OCI-M2 (cell line): ENCODE measurements around the gene PSKH1.

Source experiments
- DNase-seq: peaks from one replicate; lab custom pipeline; 2025; ENCODE audit not compliant: unreplicated experiment; lab: John Stamatoyannopoulos, UW

The PSKH1 gene

DNA sequence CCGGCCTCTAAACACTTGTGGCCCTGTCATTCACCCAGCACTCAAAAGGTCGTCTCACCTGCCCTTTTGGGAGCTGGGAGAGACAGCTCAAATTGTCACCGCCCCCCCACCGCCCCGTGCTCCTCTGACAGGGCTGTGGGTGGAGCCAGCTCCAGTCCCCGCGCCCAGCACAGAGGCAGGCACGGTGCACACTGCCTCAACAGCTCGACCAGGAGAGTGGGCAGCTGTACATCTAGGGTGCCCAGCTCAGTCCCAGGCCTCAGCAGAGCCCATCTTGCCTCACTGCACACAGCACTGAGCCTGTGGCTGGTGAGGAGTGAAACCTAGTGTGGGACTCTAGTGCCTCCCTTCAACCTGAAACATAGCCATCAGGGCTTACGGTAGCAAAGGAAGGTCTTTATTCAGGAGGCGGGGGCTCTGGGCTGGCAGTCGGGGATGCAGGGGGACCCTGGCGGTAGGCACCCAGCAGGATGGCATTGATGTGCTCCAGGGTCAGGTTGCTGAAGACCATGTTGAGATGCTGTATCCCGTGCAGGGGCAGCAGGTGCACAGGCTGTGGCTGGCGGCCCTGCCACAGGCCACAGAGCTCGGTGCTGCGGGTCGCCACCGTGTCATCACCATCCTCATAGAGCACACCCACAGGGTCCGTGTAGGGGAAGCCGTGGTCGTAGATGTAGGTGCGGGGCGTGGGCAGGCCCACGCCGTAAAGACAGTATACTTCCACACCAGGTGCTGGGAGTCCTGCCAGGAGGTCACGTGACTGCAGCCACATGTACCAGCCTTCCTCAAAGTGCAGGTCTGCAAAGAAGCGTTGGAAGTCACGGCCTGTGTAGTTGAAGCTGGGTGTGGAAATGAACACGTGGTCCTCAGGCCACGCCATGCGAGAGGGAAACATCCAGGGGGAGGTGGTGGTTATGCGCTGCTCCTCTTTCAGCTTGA, 46.7 kb downstream of the PSKH1 start:
- no peak for DNase-seq

DNA sequence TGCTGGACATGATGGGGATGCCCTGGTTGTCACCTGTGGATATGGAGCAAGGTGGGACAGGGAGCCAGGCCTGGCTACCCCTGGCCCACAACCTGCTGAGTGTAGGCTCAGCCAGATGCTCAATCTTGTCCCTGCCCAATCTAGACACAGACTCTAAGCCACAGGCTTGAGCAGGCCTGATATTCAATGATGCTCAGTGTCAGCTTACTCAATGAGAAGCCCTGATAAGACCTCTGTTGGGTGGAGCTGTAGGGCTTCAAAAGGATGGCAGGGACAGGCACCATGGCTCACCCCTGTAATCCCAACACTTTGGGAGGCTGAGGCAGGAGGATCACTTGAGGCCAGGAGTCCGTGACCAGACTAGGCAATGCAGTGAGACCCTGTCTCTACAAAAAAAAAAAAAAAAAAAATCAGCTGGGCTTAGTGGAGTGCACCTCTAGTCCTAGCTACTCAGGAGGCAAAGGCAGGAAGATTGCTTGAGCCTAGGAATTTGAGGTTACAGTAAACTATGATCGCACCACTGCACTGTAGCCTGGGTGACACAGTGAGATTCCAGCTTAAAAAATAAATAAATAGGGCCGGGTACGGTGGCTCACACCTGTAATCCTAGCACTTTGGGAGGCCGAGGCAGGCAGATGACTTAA, 47.5 kb downstream of the PSKH1 start:
- no peak for DNase-seq

DNA sequence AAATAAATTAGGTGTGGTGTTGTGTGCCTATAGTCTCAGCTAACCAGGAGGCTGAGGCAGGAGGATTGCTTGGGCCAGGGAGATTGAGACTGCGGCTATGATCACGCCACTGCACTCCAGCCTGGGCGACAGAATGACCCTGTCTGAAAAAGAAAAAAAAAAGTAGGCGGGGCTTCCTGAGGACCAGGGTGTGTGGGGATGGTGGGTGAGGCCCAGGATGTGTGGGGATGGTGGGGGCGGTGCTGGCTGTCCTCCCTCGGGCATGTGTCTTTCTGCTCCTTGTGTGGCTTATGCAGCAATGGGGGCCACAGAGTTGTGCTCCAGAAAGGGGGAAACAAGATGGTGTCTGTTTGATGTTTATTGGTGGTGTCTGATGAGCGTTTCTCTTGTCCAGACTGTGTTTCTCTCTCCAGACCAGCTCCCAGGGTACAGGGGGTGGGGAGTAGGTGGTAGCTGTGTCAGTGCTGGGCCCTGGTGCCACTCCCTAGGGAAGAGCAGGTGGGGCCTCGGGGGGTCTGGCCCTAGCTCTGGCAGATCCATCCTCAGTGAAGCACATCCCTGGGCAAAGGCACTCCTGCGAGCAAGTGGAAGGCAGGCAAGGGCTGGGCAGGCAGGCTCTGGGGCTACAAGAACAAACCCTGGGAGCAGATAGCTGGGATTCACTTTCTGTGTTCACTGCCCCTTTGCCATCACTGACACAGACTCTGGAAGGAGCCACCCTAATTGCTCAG, 48.6 kb downstream of the PSKH1 start:
- DNase-seq: no peak

DNA sequence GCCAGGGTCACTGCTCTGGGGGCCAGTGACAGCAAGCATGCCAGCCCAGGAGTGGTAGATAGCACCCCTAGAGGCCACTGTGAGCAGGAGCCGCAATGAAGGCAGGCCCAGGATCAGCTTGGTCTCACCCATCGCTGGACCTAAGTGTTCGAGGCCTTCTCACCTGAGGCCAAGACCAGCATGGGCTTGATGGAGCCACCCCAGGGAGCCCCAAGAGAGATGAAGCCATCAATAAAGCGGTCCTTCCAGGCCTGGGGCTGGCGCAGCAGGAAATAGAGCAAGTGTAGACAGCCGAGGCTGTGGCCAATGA, 49.1 kb downstream of the PSKH1 start:
- DNase-seq: no peak

DNA sequence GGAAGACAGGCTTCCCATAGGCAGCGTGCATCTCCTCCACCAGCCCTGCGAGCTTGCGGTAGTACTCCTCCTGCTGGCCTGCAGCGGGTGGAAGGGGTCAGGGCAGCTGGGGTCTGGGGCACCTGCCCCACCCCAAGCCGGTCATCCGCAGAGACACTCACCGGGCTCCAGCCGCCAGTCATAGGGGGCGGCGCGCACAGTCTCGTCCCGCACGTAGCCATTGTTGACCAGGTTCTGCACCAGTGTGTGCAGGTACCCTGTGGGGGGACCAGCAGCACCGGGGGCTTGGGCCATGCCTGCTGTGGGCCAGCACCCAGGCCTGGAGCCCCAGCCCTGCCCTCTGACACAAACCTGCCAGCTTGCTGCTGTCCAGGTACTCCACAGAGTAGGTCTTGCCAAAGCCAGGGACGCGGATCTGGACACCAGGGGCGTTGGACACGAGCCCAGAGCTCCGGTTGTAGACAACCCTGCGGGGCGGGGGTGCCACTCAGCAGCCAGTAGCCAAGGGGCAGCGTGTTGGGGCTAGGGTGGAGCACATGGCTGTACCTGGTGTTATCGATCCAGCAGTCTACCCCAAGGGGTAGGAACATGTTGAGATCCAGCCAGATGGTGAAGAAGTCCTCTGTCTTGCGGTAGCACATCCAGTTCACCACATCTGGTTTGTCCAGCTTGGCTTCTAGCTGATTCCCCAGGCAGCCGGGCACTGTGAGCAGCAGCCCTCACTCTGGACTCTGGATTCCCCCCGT, 49.6 kb downstream of the PSKH1 start:
- no peak for DNase-seq

DNA sequence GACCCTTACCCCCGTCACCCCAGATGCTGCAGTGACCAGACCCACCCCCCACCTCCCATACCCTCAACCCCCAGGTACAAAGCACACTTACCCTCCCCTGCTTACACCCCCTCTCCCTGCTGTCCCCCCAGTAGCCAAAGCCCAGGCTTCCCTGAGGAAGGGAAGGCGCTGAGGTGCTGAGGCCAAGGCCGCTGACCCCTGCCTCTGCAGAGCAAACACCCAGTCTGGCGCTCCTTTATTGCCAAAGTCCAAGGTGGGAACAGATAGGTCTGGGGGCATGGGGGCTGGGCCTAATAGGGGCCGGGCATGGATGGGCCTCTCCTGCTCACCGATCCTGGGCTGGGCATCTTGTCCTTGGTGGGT, 50.2 kb downstream of the PSKH1 start:
- no peak for DNase-seq

DNA sequence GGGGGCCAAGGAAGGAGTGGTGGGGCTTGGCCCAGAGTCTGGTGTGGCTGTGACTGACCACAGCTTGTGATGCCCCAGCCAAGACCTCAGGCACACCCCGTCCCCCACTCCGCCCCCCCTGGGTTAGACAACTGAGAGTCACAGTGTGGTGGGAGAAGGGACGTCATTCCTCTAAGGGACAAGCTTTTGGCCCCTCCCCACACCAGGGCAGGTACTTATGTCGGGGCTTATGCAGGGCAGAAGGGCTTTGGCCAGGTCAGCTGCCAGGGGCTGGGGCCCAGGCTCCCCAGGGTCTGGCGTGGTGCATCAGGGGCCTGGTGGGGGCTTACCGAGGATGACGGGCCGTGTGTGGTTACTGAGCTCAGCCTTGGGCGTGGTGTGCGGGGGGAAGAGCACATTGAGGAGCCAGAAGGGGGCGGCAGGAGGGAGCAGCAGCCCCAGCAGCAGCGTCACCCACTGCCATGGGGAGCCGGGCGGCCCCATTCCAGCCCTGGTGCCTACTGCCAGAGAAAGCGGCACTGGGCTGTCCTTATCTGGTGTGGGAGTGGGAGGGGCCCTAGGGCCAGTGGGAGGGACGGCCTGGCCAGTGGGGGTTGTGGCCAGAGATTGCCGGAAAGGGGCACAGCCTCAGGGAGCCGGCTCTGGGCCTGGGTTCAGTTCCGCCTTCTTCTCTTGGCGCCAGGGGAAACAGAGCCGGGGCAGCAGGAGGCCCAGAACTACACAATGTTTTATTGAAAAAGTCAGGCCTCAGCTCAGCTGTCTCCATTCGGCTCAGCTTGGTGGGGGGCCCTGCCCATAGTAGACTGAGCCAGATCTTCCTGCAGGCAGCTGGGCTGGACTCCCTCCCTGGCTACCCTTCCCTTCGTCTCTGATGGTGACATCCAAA, 50.8 kb downstream of the PSKH1 start, which contains the start of gene LCAT:
TSS of gene LCAT (minus strand) at position 502 of the 886 bp plus-strand sequence. CDS start at position 483, 19 bp downstream.
- no peak for DNase-seq

DNA sequence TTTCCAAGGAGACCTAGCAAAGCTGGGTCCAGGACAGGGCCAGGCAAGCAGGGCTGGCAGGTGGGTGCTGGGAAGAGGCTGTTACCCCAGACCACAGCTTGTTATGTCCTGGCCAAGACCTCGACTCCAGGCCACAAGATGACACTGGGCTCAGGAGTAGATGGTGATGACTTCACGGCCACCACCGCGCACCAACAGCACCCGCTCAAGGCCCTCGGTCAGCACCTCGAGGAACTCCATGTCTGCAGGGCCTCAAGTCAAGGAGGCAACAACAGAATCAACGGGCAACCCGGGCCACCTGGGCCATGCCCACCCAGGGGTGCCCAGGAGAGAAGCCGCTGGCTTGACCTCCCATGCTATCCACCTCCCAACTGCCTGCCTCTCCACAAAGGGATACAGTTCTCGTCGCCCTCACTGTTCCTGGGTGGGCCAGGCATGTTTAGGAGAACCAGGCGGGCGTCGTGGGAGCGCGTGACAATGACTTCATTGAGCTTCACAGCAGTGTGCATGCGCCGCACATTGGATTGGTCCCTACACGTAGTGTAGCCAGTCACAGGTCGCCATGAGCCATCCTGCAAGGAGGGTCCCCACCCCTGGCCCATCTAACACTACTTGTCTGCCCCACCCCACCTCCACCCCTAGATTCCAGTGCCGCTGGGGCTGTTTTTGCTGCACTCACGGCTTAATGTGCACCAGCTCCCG, 51.8 kb downstream of the PSKH1 start:
- DNase-seq: no peak

DNA sequence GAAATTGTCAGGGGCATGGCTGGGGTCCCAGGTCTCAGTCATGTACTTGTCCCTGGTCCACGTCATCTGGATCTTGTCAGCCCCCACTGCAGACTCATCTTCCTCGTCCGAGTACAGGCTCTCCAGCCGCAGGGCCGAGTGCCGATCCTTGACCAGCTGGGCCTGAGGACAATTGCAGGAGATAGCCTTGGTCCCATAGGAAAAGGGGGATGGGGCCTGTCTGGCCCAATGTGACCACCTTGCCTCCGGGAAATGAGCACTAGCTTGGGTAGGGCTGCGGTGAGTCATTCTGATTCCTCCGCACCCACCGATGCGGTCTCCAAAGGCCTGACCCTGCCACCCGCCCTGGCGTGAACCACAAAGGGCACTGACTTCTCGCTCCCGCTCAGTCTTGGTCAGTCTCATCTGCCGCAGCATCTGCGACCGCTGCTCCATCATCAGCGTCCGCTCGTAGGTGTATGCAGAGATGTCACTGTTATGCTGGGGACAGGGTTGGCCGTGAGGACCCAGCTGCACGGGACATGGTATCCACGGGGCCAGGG, 52.4 kb downstream of the PSKH1 start:
- no peak for DNase-seq

DNA sequence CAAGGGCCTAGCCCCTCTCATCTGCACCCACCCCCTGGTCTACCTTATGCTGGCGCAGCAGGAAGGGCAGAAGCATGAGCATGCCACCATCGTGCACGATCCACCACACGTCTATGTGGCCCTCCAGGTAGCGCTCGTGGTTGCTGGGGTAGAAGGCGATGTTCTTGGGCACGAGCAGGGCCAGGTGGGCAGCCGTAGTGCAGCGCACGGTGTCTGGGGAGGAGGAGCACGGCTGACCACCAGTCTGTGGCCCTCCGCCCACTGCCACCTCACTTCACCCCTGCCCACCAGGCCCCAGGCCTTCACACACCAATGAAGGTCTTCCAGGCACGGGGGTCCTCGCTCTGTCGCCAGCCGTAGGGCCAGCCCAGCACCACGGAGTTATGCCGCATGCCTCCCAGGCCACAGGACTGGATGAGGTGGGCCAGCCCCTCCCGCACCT, 53.1 kb downstream of the PSKH1 start:
- DNase-seq: no peak

DNA sequence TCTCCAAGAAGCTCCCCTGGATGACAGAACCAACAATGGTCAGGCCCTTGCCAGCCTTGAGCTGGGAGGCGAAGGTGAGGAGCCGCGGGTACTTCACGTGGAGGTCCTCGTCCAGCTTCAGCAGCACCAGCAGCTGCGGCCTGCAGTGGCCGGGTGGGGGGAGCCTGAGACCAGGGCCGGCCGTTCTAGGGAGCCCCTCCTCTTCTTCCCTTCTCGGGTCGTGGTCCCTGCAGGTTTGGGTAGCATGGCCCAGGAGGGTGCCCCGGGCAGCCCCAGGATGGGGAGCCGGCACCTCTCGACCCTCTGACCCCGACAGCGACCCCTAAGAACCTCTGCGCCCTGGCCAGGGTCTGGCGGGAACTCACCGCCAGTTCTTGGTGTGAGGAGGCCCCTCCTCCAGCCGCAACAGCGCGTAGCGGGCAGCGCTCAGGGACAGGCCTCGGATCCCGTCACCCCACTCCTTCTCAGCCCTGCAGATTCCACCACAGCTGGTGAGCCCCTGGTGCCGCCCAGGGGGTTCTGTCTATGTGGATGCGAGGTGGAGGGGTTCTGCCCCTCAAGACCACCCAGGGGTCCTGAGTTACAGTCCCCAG, 54.0 kb downstream of the PSKH1 start:
- DNase-seq: no peak

DNA sequence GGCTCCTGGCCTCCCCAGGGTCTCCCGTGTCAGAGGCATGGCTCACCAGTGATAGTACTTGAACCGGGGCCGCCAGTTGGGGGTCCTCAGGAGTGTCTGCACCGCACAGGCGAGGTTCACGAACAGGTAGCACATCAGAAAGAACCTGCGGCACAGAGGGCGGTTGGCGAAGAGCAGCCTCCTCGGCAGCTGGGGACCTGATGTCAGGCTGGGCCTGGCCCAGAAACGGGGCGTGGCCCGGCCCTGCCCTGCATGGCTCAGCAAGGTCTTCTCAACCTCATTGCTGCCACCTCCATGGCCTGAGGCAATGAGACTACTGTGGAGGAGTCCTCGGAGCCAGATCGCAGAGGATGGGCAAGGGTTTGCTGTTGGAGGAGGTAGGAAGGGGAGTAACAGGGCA, 55.0 kb downstream of the PSKH1 start:
- no peak for DNase-seq

DNA sequence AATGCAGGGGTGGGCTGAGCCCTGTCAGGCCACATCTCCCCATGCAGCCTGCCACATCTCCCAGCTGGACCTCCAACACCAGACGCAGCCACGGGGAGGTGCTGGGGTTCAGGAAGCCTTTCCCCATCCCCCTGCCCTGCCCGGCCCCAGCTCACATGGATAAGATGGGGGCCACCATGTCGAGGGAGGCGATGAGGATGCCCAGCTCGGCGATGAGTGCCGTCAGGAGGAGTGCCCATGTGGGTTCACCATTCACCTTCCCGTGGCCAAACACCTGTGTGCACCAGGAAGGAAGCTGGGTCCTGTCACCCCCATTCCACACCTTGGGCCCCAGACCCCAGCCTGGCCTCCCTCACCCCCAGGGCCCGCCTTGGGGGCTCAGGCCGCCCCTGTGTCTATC, 56.6 kb downstream of the PSKH1 start:
- no peak for DNase-seq

DNA sequence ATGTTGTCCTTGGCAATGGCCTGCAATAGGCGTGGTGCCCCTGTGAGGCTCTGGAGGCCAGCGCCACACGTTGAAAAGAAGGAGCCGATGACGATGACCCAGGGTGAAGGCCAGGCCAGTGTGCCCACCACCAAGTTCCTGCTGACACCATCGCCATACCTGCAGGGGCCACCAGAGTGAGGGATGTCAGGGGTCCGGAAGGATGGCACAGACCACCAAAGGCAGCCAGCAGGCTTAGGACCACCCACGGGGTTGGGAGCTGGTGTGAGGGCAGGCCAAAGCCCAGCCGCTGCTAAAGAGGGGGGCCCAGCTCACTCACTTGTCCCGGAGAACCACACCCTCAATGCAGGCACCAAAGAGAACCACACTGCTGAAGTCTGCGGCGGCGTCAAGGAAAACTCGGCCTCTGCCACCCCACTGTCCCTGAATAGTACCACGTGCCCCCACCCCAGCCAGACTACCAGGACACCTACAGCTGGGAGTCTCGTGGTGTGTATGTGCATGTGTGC, 57.3 kb downstream of the PSKH1 start:
- no peak for DNase-seq

DNA sequence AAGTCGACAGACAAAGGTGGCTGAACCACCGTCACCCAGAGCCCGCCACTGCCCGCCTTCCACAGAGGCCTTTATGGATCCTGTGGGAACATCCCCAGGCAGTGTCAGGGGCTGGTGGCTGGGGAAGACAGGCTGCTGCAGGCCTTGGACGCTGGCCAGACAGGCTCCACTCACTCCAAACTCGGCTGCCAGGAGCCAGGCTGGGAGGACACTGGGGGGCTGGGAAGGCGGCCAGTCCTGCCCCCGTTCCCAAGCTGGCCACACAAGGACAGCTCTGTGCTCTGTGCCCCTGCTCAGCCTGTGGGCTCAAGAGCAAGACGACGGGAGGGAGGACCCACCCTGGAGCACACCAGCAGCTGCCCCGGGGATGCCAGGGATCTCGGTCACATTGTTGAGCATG, 58.4 kb downstream of the PSKH1 start:
- DNase-seq: no peak

DNA sequence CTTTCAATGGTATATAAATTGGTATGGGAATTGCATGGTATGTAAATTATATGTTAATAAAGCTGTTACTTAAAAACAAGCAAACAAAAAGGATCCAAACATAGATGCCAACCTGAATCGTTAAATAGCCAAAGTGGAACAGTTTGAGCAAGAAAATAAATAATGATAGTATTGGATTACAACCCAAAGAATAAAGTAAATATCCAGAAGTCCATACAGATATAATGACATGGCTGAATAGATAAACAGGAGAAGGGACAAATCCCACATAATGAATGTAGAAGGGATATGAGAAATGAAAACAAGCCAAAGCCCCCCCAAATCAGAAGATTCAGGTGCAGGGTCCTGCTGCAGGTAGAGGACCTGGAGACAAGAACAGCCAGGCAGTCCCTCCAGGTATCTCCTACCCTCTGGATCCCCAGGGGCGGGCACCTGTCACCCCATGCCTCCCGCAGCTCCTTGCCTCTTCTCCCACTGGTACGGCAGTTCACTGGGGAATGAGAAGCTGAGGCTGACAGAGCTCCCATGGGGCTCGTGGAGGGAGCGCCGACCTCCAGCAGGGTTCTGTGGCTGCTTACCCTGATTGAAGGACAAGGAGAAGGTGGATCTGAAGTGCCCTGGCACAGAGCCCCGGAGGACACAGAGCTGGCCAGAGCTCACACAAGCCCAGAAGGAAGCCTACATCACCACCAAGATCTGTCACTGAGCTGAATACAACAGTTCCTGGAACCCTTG, 60.8 kb downstream of the PSKH1 start:
- DNase-seq: no peak

DNA sequence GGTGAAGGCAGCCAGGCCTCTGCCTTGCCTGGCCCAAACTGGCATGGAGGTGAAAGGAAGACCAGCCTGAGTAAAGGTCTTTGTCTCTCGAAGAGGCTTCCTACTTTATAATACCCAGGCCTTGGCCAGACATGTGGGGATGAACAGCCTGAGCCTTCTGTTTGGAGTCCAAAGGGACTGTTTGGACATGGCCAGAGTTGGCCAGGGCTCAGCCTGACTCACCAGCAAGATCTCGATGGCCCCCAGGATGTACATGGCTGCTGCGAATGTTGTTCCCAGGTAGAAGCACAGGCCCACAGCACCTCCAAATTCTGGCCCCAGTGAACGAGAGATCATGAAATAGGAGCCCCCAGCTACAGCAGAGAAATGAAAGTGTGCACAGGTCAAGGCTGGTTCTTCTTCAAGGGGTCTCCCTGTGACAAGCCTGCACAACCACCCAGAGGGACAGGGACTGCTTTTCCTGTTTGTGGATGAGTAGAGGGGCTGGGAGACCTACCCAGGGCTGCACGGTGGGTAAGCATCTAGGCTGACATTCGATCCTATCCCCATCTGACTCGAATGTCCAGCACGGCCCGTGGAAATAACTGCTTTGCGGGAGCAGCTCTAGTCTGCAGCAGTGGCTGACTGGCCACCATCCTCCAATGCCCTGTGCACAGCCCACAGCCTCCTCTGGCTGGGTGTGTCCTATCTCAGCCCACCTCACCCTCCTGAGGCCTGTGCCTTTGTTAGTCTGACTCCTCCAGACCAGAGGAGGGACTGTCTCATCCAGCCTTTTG, 61.6 kb downstream of the PSKH1 start:
- DNase-seq: no peak
